GM12801 (cell line): Measurements from ENCODE around the gene PHLDA1.

Experiments used
- TF ChIP-seq, protein P1 (sequence below): IDR thresholded peaks from one replicate; pipeline ENCODE4 v1.5.1; 2011; ENCODE audit warnings: control low read depth; ENCODE audit not compliant: insufficient read length; ENCODE audit errors: extremely low read depth

PHLDA1 gene

DNA sequence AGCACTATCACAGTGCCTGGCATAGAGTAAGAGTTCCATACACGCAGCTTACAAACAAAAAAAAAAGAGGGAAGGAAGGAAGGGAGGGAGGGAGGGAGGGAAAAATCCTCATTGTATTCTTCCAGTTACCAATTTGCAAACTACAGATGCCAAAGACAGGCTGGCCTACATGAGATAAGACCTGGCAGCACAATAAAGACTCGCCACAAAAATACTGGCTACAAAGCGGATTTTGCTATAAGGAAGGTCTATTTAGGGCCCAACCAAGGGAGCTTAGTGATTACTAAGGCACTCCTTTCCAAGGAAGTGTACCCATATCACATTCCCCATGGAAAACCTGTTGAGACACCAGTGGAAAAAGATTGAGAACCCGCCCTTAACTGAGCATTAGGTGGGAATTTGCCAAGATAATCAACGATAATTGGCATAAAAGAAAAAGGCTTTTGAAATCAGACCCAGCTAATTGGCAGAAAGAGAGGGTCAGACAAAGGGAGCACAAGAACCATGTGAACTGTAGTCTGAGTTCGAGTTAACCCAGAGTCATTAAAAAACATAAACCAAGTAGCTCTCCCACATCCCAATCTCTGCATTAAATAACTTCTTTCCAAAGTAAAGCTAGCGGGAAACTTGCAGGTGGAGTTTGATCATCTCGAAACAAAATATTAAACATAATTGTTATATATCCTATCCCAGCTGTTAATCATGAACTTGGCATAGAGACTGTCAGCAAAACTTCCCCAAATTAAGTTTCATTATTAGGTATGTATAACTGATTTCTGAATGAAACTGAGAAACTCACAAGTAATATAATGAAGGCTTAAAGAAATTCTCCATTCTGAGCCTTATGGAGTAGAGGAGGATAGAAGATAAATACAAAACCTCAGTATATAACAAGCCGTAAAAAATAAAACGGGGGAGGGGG lies 50.1 kb downstream of the PHLDA1 start:
- TF ChIP-seq, protein P1, sequence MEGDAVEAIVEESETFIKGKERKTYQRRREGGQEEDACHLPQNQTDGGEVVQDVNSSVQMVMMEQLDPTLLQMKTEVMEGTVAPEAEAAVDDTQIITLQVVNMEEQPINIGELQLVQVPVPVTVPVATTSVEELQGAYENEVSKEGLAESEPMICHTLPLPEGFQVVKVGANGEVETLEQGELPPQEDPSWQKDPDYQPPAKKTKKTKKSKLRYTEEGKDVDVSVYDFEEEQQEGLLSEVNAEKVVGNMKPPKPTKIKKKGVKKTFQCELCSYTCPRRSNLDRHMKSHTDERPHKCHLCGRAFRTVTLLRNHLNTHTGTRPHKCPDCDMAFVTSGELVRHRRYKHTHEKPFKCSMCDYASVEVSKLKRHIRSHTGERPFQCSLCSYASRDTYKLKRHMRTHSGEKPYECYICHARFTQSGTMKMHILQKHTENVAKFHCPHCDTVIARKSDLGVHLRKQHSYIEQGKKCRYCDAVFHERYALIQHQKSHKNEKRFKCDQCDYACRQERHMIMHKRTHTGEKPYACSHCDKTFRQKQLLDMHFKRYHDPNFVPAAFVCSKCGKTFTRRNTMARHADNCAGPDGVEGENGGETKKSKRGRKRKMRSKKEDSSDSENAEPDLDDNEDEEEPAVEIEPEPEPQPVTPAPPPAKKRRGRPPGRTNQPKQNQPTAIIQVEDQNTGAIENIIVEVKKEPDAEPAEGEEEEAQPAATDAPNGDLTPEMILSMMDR: no peak

GRCh38 chr12:75979181-75979580 lies 52.4 kb downstream of the PHLDA1 start:
- TF ChIP-seq, protein P1: no peak

DNA sequence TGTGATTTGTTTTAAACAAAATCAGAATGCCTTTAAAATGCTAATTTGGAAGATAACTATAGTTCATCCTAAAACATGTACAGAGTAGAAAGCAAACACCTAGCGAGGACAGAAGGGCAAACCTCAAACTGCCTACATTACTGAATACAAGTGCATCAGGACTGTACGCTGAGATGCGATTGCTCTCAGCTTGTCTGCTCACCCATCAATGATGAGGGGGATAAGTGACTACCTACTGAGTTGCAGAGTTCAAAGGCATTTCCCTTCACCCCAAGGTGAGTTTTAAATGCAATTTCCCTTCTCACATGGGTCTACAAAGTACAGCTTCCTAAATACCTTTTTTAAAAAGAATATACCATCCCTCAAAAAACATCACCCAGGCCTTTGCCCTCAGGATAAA lies 52.9 kb downstream of the PHLDA1 start:
- TF ChIP-seq, protein P1: no peak

DNA sequence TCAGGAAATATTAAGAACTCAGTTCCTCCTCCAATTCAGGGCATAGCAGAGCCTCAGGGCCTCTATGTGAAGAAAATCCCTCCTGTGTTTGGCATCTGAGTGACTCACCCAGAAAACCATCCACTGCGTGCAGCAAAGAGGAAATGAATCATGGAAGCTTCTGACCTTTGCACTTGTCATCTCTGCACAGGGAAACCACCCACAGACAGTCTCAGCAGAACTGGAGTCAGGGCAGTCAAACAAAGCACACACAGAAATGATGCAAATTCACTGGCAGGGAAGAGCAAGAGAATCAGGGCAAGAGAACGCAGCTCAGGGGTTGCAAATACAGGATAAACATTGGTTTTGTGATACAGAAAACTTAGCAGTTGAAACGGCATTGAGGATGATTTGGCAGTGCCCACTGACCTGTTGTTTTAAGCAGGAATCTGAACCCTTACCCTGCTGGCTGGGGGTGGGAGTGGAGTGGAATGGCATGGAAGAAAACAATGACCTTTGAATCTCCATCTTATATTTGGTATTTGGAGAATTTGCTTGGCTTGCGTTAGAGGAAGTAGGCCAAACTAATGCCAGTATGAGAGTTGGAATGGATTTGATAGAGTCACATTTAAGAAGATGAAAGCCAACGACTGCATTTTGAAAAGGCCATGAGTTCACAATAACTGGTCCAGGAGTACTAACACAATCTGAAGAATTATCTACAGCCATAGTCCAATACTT lies 53.5 kb downstream of the PHLDA1 start:
- TF ChIP-seq, protein P1: no peak

DNA sequence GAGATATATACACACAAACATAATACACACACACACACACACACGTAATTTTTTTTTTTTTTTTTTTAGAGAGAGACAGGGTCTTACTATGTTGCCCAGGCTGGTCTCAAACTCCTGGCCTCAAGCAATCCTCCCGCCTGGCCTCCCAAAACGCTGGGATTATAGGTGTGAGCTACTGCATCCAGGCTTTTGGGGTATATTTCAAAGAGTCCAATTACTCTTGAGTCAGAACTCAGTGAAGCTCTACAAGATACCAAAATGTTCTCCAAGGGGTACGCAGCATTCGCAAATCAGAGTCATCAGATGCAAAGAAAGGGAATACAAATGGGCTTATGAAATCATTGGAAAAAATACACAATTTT lies 54.0 kb downstream of the PHLDA1 start:
- TF ChIP-seq, protein P1: no peak

DNA sequence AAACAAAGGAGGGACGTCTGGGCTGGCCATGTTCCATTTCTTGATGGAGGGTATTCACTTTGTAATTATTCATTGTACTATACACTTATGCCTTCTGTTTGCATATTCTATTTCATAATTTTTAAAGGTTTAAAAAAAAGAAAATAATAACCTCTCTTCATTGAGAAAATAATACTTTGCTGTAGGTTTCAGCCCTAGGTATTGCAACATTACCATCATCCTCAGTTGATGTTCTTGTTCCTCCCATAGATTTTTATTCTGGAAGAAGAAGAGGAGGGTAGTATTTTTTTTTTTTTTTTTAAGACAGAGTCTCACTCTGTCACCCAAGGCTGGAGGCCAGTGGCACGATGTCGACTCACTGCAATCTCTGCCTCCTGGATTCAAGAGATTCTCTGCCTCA lies 54.7 kb downstream of the PHLDA1 start:
- TF ChIP-seq, protein P1: no peak

- TF ChIP-seq, protein P1: no peak
Observed at GRCh38 chr12:75976113-75976512, 55.5 kb downstream of the PHLDA1 start.
